Endodermal cell (in vitro differentiated cells): ENCODE results near the gene AHNAK2. TPM values are rescaled to one million over a fixed set of nuclear protein-coding genes. Genes with fewer than 3 reads are reported as not detected.
"Not testable (repeated sequence)": the region's sequence is repeated elsewhere in the genome, so short reads cannot be mapped to it uniquely, and the experiment has no call there.

ENCODE experiments used
- DNase-seq: peaks from one replicate; pipeline ENCODE4 v3.0.0-alpha.2; 2017
- H3K27ac ChIP-seq: 2 replicates; pipeline ENCODE4 v1.5.1; 2013; ENCODE audit warnings: mild to moderate bottlenecking, low read depth, low read length, moderate library complexity
- H3K27me3 ChIP-seq: 2 replicates; pipeline ENCODE4 v1.6.1; 2013; ENCODE audit warnings: mild to moderate bottlenecking, low read length, moderate library complexity; ENCODE audit not compliant: insufficient read depth, control insufficient read depth, poor library complexity, severe bottlenecking
- H3K36me3 ChIP-seq: 2 replicates; pipeline ENCODE4 v1.7.0; 2013; ENCODE audit warnings: mild to moderate bottlenecking, low read length, moderate library complexity; ENCODE audit not compliant: control insufficient read depth, insufficient read depth
- H3K4me1 ChIP-seq: one replicate; pipeline ENCODE4 v1.7.0; 2013; ENCODE audit warnings: low read length; ENCODE audit not compliant: control insufficient read depth, insufficient read depth
- H3K4me3 ChIP-seq: 2 replicates; pipeline ENCODE4 v1.5.1; 2013; ENCODE audit warnings: mild to moderate bottlenecking, low read length, moderate library complexity
- H3K9ac ChIP-seq: 2 replicates; pipeline ENCODE4 v1.6.1; 2013; ENCODE audit warnings: mild to moderate bottlenecking, low read length, moderate library complexity; ENCODE audit not compliant: poor library complexity, severe bottlenecking; ENCODE audit errors: extremely low read depth
- H3K9me3 ChIP-seq: 2 replicates; pipeline ENCODE4 v1.6.1; 2013; ENCODE audit warnings: mild to moderate bottlenecking, low read length, moderate library complexity; ENCODE audit not compliant: control insufficient read depth
- H3K27ac Mint-ChIP-seq: 2 replicates; pipeline ENCODE4 v1.8.0; 2020; ENCODE audit warnings: mixed read lengths
- H3K27me3 Mint-ChIP-seq: 2 replicates; pipeline ENCODE4 v1.8.0; 2021; ENCODE audit warnings: mild to moderate bottlenecking, mixed read lengths; ENCODE audit not compliant: insufficient read depth
- H3K36me3 Mint-ChIP-seq: 2 replicates; pipeline ENCODE4 v1.8.0; 2020; ENCODE audit warnings: low read depth, mixed read lengths
- H3K4me1 Mint-ChIP-seq: 2 replicates; pipeline ENCODE4 v1.8.0; 2020; ENCODE audit warnings: mixed read lengths
- H3K4me3 Mint-ChIP-seq: 2 replicates; pipeline ENCODE4 v1.8.0; 2020; ENCODE audit warnings: mild to moderate bottlenecking, moderate library complexity, mixed read lengths
- H3K9me3 Mint-ChIP-seq: 2 replicates; pipeline ENCODE4 v1.8.0; 2020; ENCODE audit warnings: mild to moderate bottlenecking, mixed read lengths
- CTCF ChIP-seq: fragments of 200-600 bp; sonication (generic); conservative IDR thresholded peaks from 2 replicates; pipeline ENCODE4 v1.5.0; 2021; ENCODE audit warnings: antibody characterized with exemption, mild to moderate bottlenecking
- WGBS, 2 experiments: methylation state at CpG; one replicate each; pipeline versions ENCODE4 v1.1.5 to v1.1.7; 2013; ENCODE audit warnings: missing lambda C conversion rate in 2 of 2, mixed read lengths in 1 of 2; ENCODE audit not compliant: insufficient coverage in 1 of 2, insufficient read length in 1 of 2; 5-methylcytosine and 5-hydroxymethylcytosine counted together
- long read RNA-seq, 4 experiments: library from polyadenylated mRNA in 2 of 4; library from RNA in 1 of 4; library from capped mRNA in 1 of 4; stranded (forward) in 3 of 4; unstranded in 1 of 4; transcript quantifications; one replicate each; pipeline ENCODE4 v2.0.0, GENCODE V29; 2020 to 2021; ENCODE audit warnings: inconsistent platforms in 1 of 4
- polyA plus RNA-seq, 2 experiments: library from polyadenylated mRNA; stranded (reverse); fragments of 50-300 nt; gene quantifications; one replicate each; pipeline ENCODE4 v1.2.3, GENCODE V29; 2013
- total RNA-seq, 2 donors: library from RNA; stranded (reverse); fragmentation: NEBNext Ultra II Directional in 1 of 2; extraction: Animal tissue kit (Norgen Biotek cat#: 25700) in 1 of 2; gene quantifications; 2 replicates in 1 of 2; 3 replicates in 1 of 2; pipeline ENCODE4 v1.2.1, GENCODE V29; 2021

The AHNAK2 gene
- total RNA-seq: 1 to 10 TPM in 1 of 2 donors, under 1 TPM in 1; 0.93 to 2.2 TPM
- 3.5 TPM for polyA plus RNA-seq (2013, experiment 1 of 2)
- polyA plus RNA-seq (2013, experiment 2 of 2): 3.0 TPM
- long read RNA-seq, experiment 1: 0 reads
- long read RNA-seq, experiment 2, partial matches to known transcripts: 0 of 2 reads
- long read RNA-seq, experiment 2, other reads (novel, unspliced or antisense): 2 of 2 reads
- long read RNA-seq, experiment 3, partial matches to known transcripts: 0 of 3 reads
- long read RNA-seq, experiment 3, other reads (novel, unspliced or antisense): 3 of 3 reads
- long read RNA-seq, experiment 4: 0 reads

- H3K4me3 Mint-ChIP-seq: peak within 1 kb of the TSS; percentile 68
- H3K27ac Mint-ChIP-seq: no peak within 1 kb of the TSS
- WGBS, 2 experiments: 3 to 5% methylated on average over 54 to 111 of the region's 111 CpGs
- TF ChIP-seq CTCF: no peak
- no peak within 1 kb of the TSS for H3K27ac ChIP-seq
- peak; percentile 95 for DNase-seq
- no peaks in the 10 kb centered on the region for H3K36me3 ChIP-seq
- peaks cover 55% of the 10 kb centered on the region for H3K27me3 Mint-ChIP-seq
- H3K9me3 ChIP-seq: no peaks in the 10 kb centered on the region
- H3K9me3 Mint-ChIP-seq: no peaks in the 10 kb centered on the region
- no peaks in the 10 kb centered on the region for H3K36me3 Mint-ChIP-seq
- H3K4me1 Mint-ChIP-seq: peaks cover 3% of the 10 kb centered on the region
- H3K27me3 ChIP-seq: peaks cover 36% of the 10 kb centered on the region
- no peaks in the 10 kb centered on the region for H3K4me1 ChIP-seq
- no peak within 1 kb of the TSS for H3K9ac ChIP-seq
- H3K4me3 ChIP-seq: peak within 1 kb of the TSS; percentile 77
Observed at GRCh38 chr14:104977681-104978653, at the start of gene AHNAK2. TSS of gene AHNAK2 (minus strand) at chr14:104978374. CDS start at chr14:104978237, 137 bp downstream.

- peaks cover 36% of the 10 kb centered on the region for H3K27me3 Mint-ChIP-seq
- H3K4me1 ChIP-seq, H3K9me3 ChIP-seq, H3K9ac ChIP-seq, H3K4me1 Mint-ChIP-seq, H3K9me3 Mint-ChIP-seq, H3K36me3 Mint-ChIP-seq, H3K27ac Mint-ChIP-seq, H3K4me3 ChIP-seq, H3K27ac ChIP-seq, H3K36me3 ChIP-seq, H3K27me3 ChIP-seq, H3K4me3 Mint-ChIP-seq, DNase-seq: not testable (repeated sequence)
- 88 to 92% methylated on average over 4 of the region's 4 CpGs for WGBS, 2 experiments
Observed at GRCh38 chr14:105027718-105028117, 49.5 kb upstream of the AHNAK2 start.

- H3K9me3 Mint-ChIP-seq: no peaks in the 10 kb centered on the region
- DNase-seq: no peak
- H3K4me3 ChIP-seq: no peak overlapping the region
- no peaks in the 10 kb centered on the region for H3K36me3 Mint-ChIP-seq
- no peaks in the 10 kb centered on the region for H3K9me3 ChIP-seq
- peaks cover 6% of the 10 kb centered on the region for H3K4me1 Mint-ChIP-seq
- no peak for TF ChIP-seq CTCF
- H3K27me3 ChIP-seq: no peaks in the 10 kb centered on the region
- WGBS, 2 experiments: 100% methylated on average over 1 of the region's 1 CpG; no CpG with 5 or more reads in 1 of the 2 experiments
- H3K27me3 Mint-ChIP-seq: peaks cover 31% of the 10 kb centered on the region
- H3K4me1 ChIP-seq: no peaks in the 10 kb centered on the region
- H3K27ac ChIP-seq: no peak overlapping the region
- H3K36me3 ChIP-seq: no peaks in the 10 kb centered on the region
- no peak overlapping the region for H3K4me3 Mint-ChIP-seq
- H3K27ac Mint-ChIP-seq: no peak overlapping the region
- H3K9ac ChIP-seq: no peak overlapping the region
Observed at GRCh38 chr14:105026802-105027563, 48.8 kb upstream of the AHNAK2 start.
